A673 (cell line): ENCODE results near the gene LRRC71.

Experiments used
- CTCF ChIP-seq: fragments of 300-800, 200-600 bp; sonication (generic); conservative IDR thresholded peaks from 2 replicates; pipeline ENCODE4 v1.5.1; 2017; ENCODE audit warnings: low read depth, mild to moderate bottlenecking, antibody characterized with exemption, low read length, moderate library complexity, mixed read lengths
- EZH2 ChIP-seq: fragments of 200-600 bp; sonication (generic); IDR thresholded peaks from 2 replicates; pipeline ENCODE4 v1.6.1; 2017; ENCODE audit warnings: borderline replicate concordance, low read depth, mild to moderate bottlenecking, mixed read lengths, antibody characterized with exemption, low read length; ENCODE audit not compliant: poor library complexity, severe bottlenecking

- TF ChIP-seq CTCF (no peak), EZH2 (no peak)
These were observed 38.8 kb upstream of the LRRC71 start for GRCh38 chr1:156881663-156882062.
